HG03159 (cell line): ENCODE measurements around the gene RARRES2.
"Not testable (repeated sequence)": the region's sequence is repeated elsewhere in the genome, so short reads cannot be mapped to it uniquely, and the experiment has no call there.

Experiments used
- ATAC-seq: cut with Tn5 transposase; IDR thresholded peaks from one replicate; pipeline ENCODE4 v1.9.1; 2021; ENCODE audit warnings: mild to moderate bottlenecking, moderate library complexity; ENCODE audit not compliant: unreplicated experiment

Gene RARRES2

GRCh38 chr7:150297978-150298377 lies 43.5 kb downstream of the RARRES2 start:
- not testable (repeated sequence) for ATAC-seq

GRCh38 chr7:150296802-150297201 lies 44.6 kb downstream of the RARRES2 start:
- not testable (repeated sequence) for ATAC-seq

GRCh38 chr7:150295614-150296013 lies 45.8 kb downstream of the RARRES2 start:
- ATAC-seq = not testable (repeated sequence)

GRCh38 chr7:150295027-150295426 lies 46.4 kb downstream of the RARRES2 start:
- not testable (repeated sequence) for ATAC-seq

DNA sequence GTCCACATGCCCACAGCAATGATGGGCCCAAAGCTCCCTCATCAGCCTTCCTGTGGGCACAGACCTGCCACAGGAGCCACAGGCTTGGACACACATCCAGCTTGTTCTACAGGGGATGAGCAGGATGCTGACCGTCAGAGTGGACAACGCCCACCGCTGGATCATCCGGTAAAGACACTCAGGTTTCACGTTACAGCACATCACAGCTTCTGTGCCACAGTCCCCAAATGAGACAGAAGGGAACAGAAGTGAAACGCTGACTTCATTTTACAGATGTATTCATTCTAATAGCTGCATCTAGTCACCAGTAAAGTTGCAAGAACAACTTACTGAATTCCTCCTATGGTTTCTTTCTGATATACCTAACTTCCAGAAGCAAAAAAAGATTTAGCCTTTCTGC lies 51.1 kb downstream of the RARRES2 start:
- ATAC-seq = not testable (repeated sequence)

GRCh38 chr7:150288816-150289215 lies 52.6 kb downstream of the RARRES2 start:
- ATAC-seq = not testable (repeated sequence)
